Neural progenitor cell (in vitro differentiated cells): ENCODE results near the gene ID1.

Experiments used
- EZH2phosphoT487 ChIP-seq: fragments of 200-600 bp; sonication (generic); IDR thresholded peaks from 2 replicates; pipeline ENCODE4 v1.6.1; 2017; ENCODE audit warnings: antibody characterized with exemption
- TF ChIP-seq, protein P1 (sequence below): fragments of 200-600 bp; sonication (generic); IDR thresholded peaks from 2 replicates; pipeline ENCODE4 v1.5.1; 2017; ENCODE audit warnings: antibody characterized with exemption, mild to moderate bottlenecking

DNA sequence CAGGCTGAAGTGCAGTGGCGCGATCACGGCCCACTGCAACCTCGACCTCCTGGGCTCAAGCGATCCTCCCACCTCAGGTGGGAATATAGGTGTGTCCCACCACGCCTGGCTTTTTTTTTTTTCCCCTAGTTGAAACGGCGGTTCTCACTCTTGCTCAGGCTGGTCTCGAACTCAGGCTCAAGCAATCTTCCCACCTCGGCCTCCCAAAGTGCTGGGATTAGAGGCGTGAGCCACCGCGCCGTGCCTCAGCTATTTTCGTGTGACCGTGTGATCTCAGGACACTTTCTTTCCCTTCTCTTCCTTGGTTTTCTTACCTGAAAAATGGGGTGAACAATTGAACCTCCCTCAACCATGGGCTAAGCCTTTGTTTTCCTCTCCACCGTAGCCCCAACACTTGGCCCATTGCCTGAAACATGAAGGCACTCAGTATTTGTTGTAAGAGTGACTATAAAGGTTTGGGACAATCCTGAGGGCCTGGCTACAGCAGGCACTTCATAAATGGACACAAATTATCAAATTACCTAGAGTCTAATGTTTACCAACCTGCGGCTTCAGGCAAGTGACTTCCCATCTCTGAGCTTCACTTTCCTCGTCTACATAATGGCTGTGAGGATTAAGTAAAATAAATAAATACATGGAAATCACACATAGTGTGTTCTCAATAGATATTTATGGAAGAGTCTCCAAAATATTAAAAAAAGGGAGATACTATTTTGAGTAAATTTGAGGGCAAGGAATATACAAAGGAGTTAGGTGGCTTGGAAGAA lies 31.4 kb upstream of the ID1 start:
- no peak for TF ChIP-seq EZH2phosphoT487
- TF ChIP-seq, protein P1, sequence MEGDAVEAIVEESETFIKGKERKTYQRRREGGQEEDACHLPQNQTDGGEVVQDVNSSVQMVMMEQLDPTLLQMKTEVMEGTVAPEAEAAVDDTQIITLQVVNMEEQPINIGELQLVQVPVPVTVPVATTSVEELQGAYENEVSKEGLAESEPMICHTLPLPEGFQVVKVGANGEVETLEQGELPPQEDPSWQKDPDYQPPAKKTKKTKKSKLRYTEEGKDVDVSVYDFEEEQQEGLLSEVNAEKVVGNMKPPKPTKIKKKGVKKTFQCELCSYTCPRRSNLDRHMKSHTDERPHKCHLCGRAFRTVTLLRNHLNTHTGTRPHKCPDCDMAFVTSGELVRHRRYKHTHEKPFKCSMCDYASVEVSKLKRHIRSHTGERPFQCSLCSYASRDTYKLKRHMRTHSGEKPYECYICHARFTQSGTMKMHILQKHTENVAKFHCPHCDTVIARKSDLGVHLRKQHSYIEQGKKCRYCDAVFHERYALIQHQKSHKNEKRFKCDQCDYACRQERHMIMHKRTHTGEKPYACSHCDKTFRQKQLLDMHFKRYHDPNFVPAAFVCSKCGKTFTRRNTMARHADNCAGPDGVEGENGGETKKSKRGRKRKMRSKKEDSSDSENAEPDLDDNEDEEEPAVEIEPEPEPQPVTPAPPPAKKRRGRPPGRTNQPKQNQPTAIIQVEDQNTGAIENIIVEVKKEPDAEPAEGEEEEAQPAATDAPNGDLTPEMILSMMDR = no peak
